Liver (tissue), 3 donors: ENCODE data around the gene PTCH2.

Experiments used
- ATF3 ChIP-seq: IDR thresholded peaks from 2 replicates; pipeline ENCODE4 v1.6.1; 2016; ENCODE audit warnings: antibody characterized with exemption
- CTCF ChIP-seq: fragments of 150-350 bp; IDR thresholded peaks from 2 replicates; pipeline ENCODE4 v1.5.1; 2017; ENCODE audit warnings: improper control_type of control experiment, low read depth, low read length; ENCODE audit not compliant: missing input control
- EGR1 ChIP-seq, 2 donors: IDR thresholded peaks; 2 replicates each; pipeline ENCODE4 v1.6.1; 2016 to 2018; ENCODE audit warnings: antibody characterized with exemption in 2 of 2, low read depth in 2 of 2
- GABPA ChIP-seq, 2 donors: IDR thresholded peaks in 1 of 2; conservative IDR thresholded peaks in 1 of 2; 2 replicates each; pipeline ENCODE4 v1.6.1; 2016; ENCODE audit warnings: antibody characterized with exemption in 2 of 2, mild to moderate bottlenecking in 1 of 2, moderate library complexity in 1 of 2
- MAX ChIP-seq: IDR thresholded peaks from 2 replicates; pipeline ENCODE4 v1.6.1; 2016; ENCODE audit warnings: antibody characterized with exemption
- RAD21 ChIP-seq, 2 donors: IDR thresholded peaks; 2 replicates each; pipeline ENCODE4 v1.6.1; 2016; ENCODE audit warnings: antibody characterized with exemption in 2 of 2, mild to moderate bottlenecking in 2 of 2
- REST ChIP-seq: IDR thresholded peaks from 2 replicates; pipeline ENCODE4 v1.6.1; 2016; ENCODE audit warnings: antibody characterized with exemption, mild to moderate bottlenecking
- RXRA ChIP-seq, 2 donors: IDR thresholded peaks; 2 replicates each; pipeline ENCODE4 v1.6.1; 2017 to 2018; ENCODE audit warnings: antibody characterized with exemption in 2 of 2, mild to moderate bottlenecking in 1 of 2
- SP1 ChIP-seq: IDR thresholded peaks from 2 replicates; pipeline ENCODE4 v1.6.1; 2018; ENCODE audit warnings: antibody characterized with exemption, mild to moderate bottlenecking
- TAF1 ChIP-seq: conservative IDR thresholded peaks from 2 replicates; pipeline ENCODE4 v1.6.1; 2016; ENCODE audit warnings: antibody characterized with exemption, mild to moderate bottlenecking
- YY1 ChIP-seq: IDR thresholded peaks from 2 replicates; pipeline ENCODE4 v1.6.1; 2016; ENCODE audit warnings: antibody characterized with exemption, mild to moderate bottlenecking
- donor health status: healthy.
- donor health status: healthy.

DNA sequence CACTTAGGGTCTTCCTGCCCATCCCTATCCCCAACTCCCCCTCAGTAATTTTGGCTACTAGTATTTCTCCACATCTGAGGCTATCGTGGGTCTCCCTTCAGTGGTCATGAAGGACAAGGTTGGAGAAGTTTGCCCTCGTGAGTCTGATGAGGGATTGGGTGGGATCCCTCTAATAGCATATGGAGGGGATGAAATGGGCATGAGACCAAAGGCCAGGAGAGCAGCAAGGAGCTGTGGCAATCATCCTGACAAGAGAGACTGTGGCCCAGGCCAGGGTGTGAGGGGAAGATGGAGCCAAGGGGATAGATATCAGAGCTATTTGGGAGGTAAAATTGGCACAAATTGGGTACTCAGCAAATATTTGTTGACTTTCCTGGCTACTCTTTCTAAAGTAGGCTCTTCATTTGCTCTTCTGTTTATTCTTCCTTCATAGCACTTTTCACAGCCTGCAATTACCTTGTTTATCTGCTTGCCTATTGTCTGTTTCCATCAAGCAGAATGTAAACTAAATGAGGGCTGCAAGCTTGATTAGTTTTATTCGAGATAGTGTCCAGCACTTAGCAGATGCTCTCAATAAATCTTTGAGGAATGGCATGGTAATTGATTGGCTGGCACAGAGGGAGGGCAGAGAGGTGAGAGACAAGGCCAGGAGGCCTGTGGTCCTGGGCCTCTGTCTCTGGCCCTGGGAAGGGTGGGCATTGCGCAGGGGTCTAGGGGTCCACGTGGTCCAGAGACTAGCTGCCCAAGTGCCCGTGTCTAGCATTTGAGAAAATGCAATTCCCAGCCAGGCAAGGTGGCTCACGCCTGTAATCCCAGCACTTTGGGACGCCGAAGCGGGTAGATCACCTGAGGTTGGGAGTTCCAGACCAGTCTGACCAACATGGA, 44.3 kb downstream of the PTCH2 start:
- TF ChIP-seq CTCF: no peak
- no peak for TF ChIP-seq MAX
- no peak for TF ChIP-seq GABPA (IDR thresholded peaks at IDR 0.05 in 1 of 2, conservative IDR thresholded peaks at IDR 0.05 in 1 of 2)
- no peak for TF ChIP-seq REST
- TF ChIP-seq ATF3: no peak
- TF ChIP-seq SP1: no peak
- TF ChIP-seq EGR1 (IDR thresholded peaks at IDR 0.05; ENCODE audit: low read depth in 2 of 2): no peak
- TF ChIP-seq RXRA (IDR thresholded peaks at IDR 0.05): no peak
- TF ChIP-seq RAD21 (IDR thresholded peaks at IDR 0.05): no peak
- TF ChIP-seq TAF1: no peak
- TF ChIP-seq YY1: no peak
